Stimulated activated naive CD4-positive, alpha-beta T cell treated with Interleukin-2 at 50 U/mL for 16 hours (primary cell): Measurements from ENCODE around the gene VKORC1L1.
A peak's percentile ranks its signal among the peaks of the same experiment; 100 is the strongest.
"Not testable (repeated sequence)": the region's sequence is repeated elsewhere in the genome, so short reads cannot be mapped to it uniquely, and the experiment has no call there.

ENCODE experiments used
- DNase-seq: peaks from one replicate; lab custom pipeline; 2025; lab: John Stamatoyannopoulos, UW

The VKORC1L1 gene

DNA sequence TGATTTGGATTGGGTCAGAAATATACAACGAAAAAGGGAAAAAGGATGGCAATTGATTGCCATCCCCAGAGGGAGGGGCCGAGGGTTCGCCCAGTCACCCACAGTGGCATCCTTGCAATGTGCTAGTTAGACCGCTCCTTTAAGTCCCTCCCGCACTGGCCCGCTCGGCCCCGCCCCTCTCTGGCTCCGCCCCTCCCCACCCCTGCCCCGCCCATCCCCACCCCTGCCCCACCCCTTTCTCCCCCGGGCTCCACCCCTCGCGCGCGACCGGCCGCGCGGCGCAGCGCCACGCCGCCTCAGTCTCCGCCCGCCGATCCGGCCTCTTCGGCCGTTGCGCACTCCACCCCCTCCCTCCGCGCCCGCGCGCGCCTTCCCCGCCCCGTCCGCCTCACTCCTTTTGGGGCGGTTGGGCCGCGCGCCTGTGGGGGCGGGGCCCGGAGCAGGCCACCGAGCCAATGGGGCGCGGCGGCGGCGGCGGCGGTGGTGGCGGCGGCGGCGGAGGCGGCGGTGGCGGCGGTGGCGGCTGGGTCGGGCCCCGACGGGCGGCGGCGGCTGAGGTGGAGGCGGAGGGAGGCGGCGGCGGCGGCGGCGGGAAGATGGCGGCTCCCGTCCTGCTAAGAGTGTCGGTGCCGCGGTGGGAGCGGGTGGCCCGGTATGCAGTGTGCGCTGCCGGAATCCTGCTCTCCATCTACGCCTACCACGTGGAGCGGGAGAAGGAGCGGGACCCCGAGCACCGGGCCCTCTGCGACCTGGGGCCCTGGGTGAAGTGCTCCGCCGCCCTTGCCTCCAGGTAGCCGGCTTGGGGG is at the start of gene VKORC1L1:
Gene VKORC1L1, plus strand, starts transcription at position 299 of the 806 bp plus-strand sequence. Its CDS starts 298 bp downstream, at position 597.
- peak; percentile 93 for DNase-seq

GRCh38 chr7:65827366-65827765 is 45.5 kb upstream of the VKORC1L1 start:
- DNase-seq = no peak

- no peak for DNase-seq
Measured at GRCh38 chr7:65832281-65832680, 40.6 kb upstream of the VKORC1L1 start.

- not testable (repeated sequence) for DNase-seq
Measured at GRCh38 chr7:65836684-65837083, 36.2 kb upstream of the VKORC1L1 start.

DNA sequence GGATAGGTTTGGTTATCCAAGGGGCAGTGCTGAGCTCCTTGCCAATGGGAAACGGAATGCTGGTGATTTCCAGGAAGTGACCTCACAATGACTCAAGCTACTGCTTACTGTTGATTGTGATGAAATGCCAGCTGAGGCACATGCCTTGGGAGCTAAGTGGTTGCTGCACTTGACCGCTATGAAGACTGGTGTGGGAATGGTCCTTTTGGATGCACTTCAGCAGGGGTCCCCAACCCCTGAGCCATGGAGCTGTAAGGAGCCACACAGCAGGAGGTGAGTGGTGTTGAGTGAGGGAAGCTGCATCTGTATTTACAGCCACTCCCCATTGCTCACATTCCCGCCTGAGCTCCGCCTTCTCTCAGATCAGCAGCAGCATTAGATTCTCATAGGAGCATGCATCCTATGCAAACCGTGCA is 35.3 kb upstream of the VKORC1L1 start:
- not testable (repeated sequence) for DNase-seq

- DNase-seq = no peak
Measured at GRCh38 chr7:65839846-65840245, 33.0 kb upstream of the VKORC1L1 start.

- no peak for DNase-seq
Measured at GRCh38 chr7:65840446-65840845, 32.4 kb upstream of the VKORC1L1 start.

DNA sequence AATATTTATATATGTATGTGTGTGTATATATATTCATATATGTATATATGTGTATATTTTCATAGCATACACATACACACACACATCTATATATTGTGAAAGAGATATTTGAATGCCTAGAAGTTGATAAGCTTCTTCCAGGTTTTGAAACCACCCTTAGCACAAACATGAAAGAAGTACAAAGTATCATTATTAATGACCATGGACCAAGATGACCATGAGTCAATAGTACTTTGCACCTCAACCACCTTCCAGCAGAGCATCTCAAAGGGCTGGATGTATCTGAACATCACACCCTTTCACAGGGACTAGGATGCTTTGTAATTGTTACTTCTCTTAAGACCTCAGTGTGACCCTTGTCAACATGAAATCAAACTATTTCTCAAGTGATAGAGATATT is 29.3 kb upstream of the VKORC1L1 start:
- DNase-seq = not testable (repeated sequence)

- no peak for DNase-seq
Measured at GRCh38 chr7:65846008-65846570, 26.8 kb upstream of the VKORC1L1 start.

- not testable (repeated sequence) for DNase-seq
Measured at GRCh38 chr7:65853426-65853825, 19.4 kb upstream of the VKORC1L1 start.

DNA sequence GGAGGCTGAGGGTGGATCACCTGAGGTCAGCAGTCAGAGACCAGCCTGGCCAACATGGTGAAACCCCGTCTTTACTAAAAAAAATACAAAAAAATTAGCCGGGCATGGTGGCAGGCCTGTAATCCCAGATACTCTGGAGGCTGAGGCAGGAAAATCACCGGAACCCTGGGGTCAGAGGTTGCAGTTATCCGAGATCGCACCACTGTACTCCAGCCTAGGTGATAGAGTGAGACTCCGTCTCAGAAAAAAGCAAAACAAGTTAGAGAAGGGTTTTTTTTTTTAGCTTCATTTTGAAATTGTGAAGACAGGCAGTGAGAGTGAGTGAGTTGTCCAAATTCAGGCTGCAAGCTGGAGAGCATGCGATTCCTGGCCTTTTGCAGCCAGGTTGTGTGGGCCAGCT is 19.0 kb upstream of the VKORC1L1 start:
- not testable (repeated sequence) for DNase-seq

- DNase-seq = not testable (repeated sequence)
Measured at GRCh38 chr7:65857321-65857894, 15.5 kb upstream of the VKORC1L1 start.

DNA sequence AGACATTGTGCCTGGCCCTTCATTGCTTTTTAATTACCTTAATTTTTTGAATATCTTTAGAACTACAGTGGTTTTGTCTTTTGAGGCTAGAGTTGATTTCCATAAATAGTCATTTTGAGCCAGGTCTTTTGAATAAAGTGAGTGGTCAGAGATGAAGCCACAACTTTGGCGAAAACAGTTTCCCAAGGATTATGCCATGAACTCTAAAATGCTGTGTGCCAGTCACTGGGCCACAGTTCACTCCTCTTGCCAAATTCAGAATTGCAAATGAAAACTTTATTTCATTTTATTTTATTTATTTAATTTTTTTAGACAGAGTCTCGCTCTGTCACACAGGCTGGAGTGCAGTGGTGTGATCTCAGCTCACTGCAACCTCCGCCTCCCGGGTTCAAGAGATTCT is 14.2 kb upstream of the VKORC1L1 start:
- DNase-seq = not testable (repeated sequence)

DNA sequence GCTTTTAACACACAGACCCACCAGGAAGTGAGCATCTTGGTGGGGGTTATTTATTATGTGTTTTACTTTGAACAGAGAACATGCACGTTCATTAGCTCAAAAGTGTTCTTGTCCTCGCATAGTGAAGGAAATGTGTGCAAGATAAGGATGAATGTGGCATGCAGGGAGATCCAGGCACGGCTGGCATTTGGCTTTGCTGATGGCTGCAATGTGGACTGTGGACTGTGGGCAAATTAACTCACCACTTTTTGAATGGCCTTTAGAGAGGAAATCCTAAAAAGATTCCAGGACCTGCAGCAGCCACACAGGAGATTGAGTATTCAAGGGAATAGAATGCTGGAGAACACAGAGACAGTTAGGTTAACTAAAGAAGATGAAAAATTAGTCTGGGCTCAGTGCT is 6.6 kb upstream of the VKORC1L1 start:
- DNase-seq = not testable (repeated sequence)

- not testable (repeated sequence) for DNase-seq
Measured at GRCh38 chr7:65867681-65868080, 5.2 kb upstream of the VKORC1L1 start.

DNA sequence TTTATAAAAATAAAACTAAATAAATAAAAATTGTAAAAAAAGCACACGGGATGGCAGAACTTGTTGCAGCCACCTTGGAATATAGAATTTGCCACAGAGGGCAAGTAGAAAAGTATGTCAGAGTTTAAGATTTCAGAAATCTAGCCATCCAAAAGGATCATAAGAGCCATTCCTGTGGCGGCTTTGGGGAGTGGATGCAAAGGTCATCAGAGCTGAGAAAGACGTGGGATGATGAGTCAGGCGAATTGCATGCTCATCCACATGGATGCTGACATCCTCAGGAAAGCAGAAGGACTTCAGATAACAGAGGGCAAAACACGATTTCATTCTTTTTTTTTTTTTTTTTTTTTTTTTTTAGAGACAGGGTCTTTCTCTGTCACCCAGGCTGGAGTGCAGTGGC is 3.6 kb upstream of the VKORC1L1 start:
- DNase-seq = not testable (repeated sequence)

DNA sequence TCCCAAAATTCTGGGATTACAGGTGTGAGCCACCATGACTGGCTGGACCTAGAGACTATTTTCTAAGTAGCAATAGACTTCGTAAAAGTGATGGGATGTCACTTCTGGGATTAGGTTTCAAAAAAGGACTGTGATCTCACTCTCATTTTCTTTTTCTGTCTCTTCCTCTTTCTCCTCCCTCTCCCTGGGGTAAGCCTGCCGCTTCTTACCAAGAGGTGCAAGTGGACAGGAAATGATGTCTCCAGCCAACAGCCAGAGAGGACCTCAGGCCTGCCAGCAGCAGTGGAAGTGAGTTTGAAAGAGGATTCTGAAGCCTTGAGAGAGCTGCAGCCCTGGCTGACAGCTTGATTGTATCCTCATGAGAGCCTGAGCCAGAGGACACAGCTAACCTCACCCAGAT is 1.4 kb upstream of the VKORC1L1 start:
- DNase-seq = not testable (repeated sequence)

DNA sequence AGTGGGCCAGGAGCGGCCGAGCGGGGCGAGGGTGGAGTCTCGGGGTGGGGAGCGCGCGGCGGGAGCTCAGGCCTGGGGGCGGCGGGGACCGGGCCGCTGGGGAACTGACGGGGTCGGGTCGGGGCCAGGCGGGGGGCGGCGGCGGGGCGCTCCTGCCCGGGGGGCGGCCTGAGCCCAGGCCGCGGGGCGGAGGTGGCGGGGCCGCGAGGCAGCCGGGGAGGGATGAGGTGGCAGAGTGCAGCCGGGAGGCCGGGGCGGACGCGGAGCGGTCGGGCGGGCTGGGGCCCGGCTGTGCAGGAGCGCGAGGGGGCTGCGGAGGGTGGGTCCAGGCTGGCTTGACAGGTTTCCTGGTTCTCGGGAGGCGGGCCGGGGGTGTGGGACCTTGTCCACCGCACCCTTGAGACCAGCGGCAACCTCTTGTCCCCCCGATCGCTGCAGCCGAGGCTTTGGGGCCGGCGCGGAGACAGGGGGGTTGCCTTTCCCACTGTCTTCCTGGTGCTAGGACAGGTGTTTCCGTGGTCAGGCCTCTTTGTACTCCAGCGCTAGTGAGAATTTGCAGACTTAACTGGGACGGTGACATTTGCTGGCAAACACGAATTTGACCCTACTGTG is 814 bp downstream of the VKORC1L1 start:
- DNase-seq = not testable (repeated sequence)

DNA sequence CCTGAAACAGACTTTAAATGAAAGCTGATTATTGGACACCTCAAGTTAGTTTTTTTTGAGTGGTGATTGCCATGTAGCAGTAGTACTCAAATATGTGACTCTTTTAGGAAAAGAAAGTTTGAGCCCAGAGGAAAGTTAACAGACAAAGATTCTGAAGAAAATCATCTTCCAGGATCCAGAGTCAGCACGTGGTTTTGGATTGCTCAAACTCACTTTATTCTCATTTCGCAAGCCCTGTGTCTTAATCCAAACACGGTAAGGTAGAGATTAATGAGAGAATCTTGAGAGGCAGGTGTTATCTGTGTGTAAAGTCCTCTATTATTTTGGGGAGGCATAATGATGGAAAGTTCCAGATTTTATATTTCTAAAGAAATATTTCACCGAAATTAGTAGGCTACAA is 2.8 kb downstream of the VKORC1L1 start:
- not testable (repeated sequence) for DNase-seq

- not testable (repeated sequence) for DNase-seq
Measured at GRCh38 chr7:65879292-65880153, 6.6 kb downstream of the VKORC1L1 start.

- DNase-seq = not testable (repeated sequence)
Measured at GRCh38 chr7:65880242-65880641, 7.4 kb downstream of the VKORC1L1 start.

DNA sequence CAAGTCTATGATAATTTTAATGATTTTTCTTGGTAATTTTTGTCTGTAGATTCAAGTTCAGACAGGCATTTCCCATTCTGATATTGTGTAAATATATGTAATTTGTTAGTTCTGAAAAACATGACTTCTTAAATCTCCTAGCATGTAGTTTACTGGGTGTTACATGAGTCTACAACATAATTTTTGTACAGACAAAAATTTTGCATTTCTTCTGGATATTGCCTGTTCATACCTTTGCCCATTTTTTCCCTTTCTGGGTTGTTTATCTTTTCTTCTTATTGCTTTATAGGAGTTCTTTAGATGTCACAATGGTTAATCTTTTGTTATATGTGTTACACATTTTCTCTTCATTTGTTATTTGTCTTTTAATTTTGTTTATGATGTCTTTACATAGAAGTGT is 12.1 kb downstream of the VKORC1L1 start:
- DNase-seq = not testable (repeated sequence)
